22Rv1 (cell line): ENCODE results near the gene KIF26B.

Source experiments
- ZFX ChIP-seq: fragments of 450-650 bp; IDR thresholded peaks from 2 replicates; pipeline ENCODE4 v1.6.1; 2017; ENCODE audit warnings: antibody characterized with exemption, borderline replicate concordance
- TF ChIP-seq, protein P1 (sequence below): fragments of 450-650 bp; IDR thresholded peaks from 2 replicates; pipeline ENCODE4 v1.5.1; 2017; ENCODE audit warnings: mild to moderate bottlenecking

- TF ChIP-seq, protein P1, sequence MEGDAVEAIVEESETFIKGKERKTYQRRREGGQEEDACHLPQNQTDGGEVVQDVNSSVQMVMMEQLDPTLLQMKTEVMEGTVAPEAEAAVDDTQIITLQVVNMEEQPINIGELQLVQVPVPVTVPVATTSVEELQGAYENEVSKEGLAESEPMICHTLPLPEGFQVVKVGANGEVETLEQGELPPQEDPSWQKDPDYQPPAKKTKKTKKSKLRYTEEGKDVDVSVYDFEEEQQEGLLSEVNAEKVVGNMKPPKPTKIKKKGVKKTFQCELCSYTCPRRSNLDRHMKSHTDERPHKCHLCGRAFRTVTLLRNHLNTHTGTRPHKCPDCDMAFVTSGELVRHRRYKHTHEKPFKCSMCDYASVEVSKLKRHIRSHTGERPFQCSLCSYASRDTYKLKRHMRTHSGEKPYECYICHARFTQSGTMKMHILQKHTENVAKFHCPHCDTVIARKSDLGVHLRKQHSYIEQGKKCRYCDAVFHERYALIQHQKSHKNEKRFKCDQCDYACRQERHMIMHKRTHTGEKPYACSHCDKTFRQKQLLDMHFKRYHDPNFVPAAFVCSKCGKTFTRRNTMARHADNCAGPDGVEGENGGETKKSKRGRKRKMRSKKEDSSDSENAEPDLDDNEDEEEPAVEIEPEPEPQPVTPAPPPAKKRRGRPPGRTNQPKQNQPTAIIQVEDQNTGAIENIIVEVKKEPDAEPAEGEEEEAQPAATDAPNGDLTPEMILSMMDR, result no peak
- no peak for TF ChIP-seq ZFX
Measured at GRCh38 chr1:245205396-245205795, 50.6 kb downstream of the KIF26B start.
